HG02588 (cell line): Measurements from ENCODE around the gene CCDC149.
"Not testable (repeated sequence)": the region's sequence is repeated elsewhere in the genome, so short reads cannot be mapped to it uniquely, and the experiment has no call there.

Experiments used
- ATAC-seq: cut with Tn5 transposase; IDR thresholded peaks from one replicate; pipeline ENCODE4 v1.9.1; 2021; ENCODE audit warnings: mild to moderate bottlenecking, moderate library complexity; ENCODE audit not compliant: unreplicated experiment

CCDC149 gene

DNA sequence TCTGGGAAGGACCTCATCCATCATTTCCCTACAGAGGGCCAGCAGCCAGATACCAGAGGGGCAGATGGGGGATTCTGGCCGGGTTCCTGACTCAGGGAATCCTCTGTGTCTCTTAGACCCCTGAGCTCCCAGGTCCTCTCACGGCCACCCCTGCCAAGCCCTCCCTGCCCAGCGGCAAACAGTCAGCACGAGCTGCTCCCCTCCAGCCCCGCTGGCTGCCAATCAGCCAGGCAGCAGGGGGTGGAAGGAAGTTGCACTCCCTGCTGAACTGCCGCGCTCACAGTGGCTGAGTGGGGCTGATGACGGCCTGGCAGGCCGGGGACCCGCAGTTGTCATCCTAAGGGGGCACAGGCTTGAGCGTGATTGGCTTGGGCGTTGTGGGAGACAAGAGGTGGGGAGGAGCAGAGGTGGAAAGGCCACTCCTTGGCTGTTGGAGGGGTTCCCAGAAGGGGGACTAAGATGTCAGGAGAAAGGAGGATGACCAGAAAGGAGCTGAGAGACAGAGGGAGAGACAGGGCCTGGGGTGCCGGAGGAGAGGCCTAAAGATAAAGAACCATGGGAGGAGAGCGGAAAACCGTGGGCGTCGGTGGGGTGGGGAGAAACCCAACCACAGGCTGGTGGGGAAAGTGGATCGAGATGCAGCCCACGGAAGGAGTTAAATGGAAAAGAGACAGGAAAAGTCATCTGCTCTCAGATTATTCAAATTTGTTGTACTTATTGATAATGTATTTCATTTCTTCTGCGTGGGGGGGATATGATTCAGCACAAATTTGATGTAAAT is 4.4 kb upstream of the CCDC149 start:
- ATAC-seq, result no peak

DNA sequence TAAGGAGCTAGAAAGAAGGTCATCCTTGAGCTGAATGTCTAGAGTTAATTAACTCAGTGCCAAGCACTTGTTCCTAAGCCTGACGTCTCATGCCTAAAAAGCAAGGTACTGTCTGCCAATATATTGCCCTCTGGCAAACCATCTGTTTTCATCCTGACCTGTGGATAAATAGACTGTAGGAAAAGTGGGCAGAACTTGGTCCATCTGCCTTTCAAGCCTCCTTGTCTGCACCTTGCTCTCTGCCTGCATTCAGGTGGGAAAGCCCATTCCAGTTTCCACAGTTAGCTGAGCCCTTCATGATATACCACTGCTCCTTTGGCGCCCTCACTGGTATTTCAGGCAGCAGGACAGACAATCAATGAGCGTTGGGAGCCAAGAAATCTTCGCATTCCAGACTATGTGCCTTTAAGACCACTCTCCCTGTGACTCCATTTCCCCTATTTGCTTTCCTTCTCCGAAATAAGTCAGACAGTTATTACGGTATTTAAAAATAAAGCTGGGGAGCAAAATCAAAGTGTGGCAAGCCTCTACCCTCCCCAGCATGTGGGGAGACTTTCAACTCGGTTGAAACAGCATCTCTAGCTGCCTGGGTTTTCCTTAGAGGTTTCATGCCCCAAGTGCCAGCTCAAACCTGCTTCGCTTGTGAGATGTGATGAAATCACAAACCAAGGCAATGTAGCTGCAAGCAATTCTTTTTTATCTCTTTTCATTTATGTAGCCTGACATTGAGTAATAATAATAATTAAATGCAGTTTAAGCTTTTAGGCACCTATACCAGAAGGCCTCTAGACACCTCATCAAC is 2.5 kb upstream of the CCDC149 start:
- no peak for ATAC-seq

DNA sequence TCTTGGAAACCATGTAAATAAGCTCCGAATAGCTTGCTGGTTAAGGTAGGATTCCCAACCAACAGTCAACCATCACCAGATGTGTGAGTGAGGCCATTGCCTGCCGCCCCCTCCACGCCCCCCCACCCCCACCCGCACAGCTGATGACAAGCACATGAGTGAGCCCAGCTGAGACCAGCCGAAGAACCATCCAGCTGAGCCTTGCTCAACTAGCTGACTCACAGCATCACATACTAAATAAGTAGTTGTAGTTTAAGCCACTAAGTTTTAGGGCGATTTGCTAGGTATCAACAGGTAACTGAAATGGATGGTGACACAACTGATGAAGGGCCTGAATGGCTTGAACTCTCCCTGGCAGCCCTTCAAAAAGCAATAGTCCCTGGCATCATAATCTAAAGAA is 1.6 kb upstream of the CCDC149 start:
- no peak for ATAC-seq

DNA sequence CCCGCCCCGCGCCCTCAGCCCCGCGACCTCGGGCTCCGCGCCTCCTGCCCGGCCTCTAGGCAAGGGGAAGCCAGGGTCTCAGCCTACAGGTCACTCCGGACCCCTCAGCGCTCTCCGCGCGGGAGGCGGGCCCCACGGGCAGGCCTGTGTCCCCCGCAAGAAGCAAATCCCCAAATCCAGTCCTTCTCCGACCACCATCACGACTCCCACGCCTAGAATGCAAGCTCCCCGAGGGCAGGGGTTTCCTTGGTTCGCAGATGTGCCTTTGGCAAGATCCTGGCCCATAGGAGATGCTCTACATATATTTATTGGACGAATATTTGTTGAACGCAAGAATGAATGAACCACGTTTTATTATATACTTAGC is 260 bp upstream of the CCDC149 start:
- ATAC-seq, result no peak

GRCh38 chr4:24910499-24910898 is 2.3 kb downstream of the CCDC149 start:
- no peak for ATAC-seq

- ATAC-seq, result not testable (repeated sequence)
These were observed 3.2 kb downstream of the CCDC149 start for GRCh38 chr4:24909606-24910005.

DNA sequence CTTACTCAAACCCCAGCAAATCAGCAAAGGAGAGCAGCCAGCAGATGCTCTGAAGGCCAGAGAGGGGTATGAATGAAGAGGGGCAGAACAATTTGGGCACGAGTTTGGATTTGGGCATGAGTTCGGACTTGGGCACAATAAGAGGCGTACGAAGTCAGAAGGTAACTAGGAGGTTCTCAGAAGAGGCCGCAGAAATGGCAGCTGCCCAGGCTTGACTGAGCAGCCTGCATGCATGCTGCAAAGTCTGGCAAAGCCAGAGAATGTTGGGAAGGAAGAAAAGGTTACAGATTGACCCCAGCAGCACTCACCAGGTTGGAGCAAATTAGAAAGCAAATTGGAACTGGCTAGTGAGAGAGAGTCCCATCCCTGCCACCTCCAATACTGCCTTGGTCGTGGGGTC is 15.2 kb downstream of the CCDC149 start:
- ATAC-seq, result no peak

- no peak for ATAC-seq
These were observed 15.9 kb downstream of the CCDC149 start for GRCh38 chr4:24896977-24897376.

- ATAC-seq, result no peak
These were observed 16.8 kb downstream of the CCDC149 start for GRCh38 chr4:24896056-24896455.

GRCh38 chr4:24895461-24895860 is 17.4 kb downstream of the CCDC149 start:
- ATAC-seq, result no peak

DNA sequence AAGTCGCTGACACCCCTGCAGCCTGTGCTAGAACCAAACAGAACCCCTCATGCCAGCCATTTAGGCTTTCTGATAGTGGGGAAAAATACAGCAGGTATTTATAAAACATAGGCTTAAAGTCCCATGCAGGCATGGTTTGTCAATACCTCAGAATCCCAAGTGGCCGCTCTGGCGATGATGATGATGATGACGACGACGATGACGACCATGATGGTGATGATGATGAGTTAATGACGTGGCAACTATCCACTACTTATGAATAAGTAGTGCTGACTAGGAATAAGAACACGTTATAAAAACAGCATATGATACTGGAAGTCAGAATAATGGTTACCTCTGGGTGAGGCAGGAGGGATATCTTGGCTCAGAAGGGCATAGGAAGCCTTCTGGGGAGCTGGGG is 18.0 kb downstream of the CCDC149 start:
- ATAC-seq, result no peak

DNA sequence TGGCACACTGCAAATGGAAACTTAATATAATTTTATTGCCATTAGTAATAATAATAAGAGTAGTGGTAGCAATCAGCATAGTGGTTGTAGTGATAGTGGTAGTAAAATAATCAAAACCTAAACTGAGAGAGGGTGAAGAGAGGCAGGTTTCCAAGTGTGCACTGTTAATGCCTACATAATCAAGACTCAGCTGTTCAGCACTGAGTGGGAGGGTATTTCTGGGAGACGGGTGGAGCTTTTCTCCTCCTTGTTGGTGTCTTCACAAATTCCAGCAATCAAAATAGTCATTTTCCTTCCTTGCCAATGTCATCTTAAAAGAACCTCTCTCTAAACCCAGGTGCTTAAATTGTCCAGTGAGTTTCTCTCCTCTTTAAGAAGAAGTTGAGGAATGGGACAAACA is 18.6 kb downstream of the CCDC149 start:
- ATAC-seq, result no peak

DNA sequence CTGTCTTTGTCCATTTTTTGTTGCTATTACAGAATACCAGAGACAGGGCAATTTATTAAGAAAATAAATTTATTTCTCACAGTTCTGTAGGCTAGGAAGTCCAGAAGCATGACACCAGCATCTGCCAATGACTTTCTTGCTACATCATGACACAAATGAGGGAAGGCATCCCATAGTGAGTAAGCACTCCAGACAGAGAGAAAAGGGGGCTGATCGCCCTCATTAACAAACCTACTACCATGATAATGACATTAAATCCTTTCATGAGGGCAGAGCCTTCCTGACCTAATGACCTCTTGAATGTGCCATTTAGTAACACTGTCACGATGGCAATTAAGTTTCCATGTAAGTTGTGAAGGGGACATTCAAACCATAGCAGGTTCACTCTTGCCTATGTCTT is 20.1 kb downstream of the CCDC149 start:
- ATAC-seq, result no peak

- ATAC-seq, result no peak
These were observed 20.6 kb downstream of the CCDC149 start for GRCh38 chr4:24892278-24892677.

GRCh38 chr4:24890561-24891126 is 22.2 kb downstream of the CCDC149 start:
- no peak for ATAC-seq

DNA sequence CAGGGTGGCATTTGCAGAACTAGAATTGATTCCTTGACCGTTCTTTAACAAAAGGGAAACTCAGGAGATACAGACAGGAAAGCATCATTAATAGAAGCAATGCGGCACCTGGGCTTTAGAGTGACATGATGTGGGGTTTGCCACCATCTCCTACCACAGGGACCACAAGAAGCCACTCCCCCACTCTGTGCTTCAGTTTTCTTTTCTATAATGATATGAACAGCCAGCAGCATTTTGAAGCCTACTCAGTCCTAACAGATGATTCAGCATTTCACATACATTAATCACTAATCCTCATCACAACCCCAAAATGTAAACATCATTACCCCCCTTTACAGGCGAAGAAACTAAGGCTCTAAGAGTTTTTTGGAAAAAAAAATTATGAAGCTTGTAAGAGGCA is 22.9 kb downstream of the CCDC149 start:
- no peak for ATAC-seq

DNA sequence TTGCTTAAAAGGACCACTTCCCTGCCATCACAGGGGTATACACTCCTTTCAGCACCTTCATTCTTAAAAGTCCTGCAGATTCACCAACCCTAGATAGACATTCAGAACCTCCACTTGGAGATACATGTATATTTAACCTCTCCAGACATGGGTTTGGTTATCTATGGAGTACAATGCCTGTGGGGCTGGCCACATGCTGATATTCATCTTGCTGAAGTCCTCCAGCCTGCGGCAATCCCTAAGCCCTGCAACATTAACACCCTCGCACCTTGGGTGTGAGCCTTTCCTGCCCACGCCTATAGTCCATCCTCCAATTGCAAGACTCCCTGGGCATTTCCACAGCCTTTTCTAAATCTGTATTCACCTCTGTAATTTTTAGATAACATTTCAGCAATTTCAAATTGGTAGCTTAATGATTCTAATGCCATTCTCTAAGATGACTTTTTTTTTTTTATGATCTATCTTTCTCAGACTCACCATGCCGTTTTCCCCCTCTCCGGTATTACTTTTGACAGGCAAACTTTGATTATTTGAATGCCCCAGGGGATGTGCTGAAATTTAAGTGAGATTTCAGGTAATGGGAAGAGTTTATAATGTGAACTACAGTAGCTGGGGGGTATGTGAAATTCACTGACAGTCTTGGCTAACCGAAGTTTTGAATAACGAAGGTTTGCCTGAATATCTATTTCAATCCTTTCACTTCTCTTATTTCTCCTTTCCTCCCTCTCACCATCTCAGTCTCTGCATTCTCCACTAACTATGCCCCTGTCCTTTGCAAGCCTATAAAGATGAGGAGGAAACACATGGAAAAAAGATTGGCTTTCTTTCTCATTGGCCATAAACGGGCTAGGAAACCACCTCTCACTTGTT is 24.1 kb downstream of the CCDC149 start:
- no peak for ATAC-seq

DNA sequence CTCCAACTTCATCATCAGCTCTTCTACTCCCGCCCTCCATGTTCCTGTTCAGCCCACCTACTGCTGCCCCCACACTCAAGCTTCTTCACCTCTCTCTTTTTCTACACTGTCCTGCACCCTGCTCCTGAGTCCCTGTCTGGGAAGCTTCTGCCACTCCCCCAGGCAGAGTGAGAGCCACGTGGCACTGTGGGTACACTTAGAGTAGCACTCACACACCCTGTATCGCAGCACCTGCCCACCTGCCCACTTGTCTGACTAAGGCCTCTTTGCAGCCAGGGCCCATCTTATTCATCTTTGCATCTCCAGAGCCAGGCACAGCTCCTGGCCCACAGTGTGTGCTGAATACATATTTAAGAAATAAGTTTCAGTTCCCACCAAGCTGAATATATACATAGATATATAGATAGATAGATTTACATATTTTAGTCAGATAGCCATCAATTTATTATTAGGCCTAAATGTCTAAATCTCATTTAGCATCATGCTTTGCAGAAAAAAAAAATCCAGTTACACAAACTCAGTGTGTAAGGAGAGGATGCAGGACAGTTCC is 24.9 kb downstream of the CCDC149 start:
- ATAC-seq, result no peak

- ATAC-seq, result no peak
These were observed 26.2 kb downstream of the CCDC149 start for GRCh38 chr4:24886596-24886995.

DNA sequence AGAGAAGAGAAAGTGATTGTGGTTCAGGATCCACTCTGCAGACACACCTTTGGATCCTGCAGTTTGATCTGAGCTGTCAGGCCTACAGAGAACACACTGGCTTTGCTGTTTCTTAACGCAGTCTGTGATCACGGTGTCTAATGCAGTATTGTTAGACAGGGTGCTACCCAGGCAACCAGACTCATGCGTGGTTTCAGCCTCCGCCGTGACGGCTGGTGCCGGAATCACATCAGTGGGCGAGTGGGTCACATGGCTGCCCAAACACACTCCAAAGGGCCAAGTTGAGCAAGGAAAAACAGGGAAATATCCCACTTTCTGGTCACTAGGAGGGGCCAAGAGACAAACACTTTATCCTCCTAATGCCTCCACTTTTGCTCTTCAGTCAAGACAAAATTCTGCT is 27.5 kb downstream of the CCDC149 start:
- no peak for ATAC-seq

GRCh38 chr4:24884902-24885301 is 27.9 kb downstream of the CCDC149 start:
- no peak for ATAC-seq
